Measurements from ENCODE around the gene FOXRED1.
"Not testable (repeated sequence)": the region's sequence is repeated elsewhere in the genome, so short reads cannot be mapped to it uniquely, and the experiment has no call there.

Gene FOXRED1

DNA sequence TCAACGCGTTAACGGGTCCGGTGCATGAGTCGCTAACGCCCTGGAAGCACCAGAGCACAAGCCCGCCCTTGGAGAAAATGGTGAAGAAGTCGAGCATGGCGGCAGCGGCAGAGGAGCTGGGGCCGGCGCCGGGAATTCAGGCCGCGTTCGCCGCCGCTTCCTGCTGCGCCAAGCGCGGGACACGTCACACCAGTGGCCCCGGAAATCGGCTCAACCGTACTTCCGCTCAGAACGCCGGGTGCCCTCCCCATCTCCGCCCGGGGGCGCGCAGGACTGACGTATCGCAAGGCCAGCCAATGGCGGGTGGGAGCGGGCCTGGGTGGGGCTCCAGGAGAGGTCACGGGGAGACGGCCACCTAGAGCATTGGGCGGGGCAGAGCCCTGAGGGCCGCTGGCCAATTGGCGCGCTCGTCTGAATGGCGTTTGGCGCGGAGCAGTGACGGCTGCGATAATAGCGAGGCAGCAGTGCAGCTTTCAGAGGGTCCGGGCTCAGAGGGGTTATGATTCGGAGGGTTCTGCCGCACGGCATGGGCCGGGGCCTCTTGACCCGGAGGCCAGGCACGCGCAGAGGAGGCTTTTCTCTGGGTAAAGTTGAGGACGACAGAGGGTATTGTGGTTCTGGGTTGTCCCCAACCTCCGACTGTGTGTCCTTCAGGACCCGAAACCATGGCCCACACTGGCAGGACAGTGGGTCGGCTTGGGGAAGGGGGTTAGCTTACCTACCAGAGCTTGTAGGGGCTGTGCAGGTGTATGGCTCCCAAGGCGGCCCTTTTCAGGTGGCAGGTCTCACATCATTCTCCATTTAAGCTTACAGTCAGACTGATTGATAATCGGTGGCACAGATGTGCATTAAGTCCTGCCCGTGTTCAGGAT is at the start of gene FOXRED1, which contains the start of gene SRPRA:
FOXRED1 (plus strand) TSS at position 447 of the 872 bp plus-strand sequence; CDS start at position 500, 53 bp downstream.
SRPRA (minus strand) TSS at position 188 of the 872 bp plus-strand sequence; CDS start at position 97, 91 bp downstream.
- DNase-seq (ENCODE audit: low spot score), result peak; percentile 99

DNA sequence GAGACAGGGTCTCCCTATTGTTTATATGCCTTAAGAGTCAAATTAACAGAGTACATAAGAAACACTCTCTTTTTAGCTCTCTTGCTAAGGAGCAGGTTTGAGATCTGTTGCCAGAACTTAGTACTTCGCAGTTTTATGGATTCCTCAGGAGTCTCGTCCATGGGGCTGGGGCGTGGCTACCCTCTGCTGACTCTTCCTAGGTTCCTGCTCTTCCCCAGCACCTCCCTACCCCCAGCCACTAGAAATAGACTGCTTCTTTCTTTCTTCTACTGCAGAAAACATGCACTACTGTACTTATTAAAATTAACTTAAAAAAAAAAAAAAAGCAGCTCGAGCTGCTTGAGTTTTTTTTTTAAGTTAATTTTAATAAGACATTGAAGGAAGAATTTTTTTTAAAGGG is 49.4 kb upstream of the FOXRED1 start:
- DNase-seq (ENCODE audit: low spot score), result no peak

DNA sequence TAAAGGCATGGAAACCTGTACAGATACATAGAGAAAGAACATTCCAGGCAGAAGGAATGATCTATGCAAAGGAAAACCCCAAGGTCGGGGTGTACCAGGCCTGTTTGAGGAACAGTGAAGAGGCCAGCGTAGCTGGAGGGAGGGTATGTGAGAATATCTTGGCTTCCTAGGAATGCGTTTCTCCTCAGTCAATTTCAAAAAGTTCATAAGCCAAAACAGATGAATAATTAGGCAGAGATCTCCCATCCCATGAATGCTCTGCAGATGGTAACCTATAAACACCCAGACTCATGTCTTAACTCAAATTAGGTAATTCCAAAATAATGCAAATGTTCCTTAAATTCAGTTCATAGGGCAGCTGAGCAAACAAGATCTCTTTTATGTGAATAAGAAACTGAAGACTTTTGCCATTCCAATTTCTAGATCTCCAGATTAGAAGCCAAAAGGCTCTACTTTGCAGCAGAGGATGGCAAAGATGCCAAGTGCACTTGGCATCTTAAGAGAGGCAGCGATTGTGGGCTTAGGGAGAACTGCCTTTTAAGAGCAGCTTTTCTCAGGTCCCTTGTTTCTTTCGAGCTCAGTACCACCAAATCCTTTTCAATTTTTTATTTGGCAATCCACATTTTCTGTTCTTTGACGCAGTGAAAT is 44.2 kb upstream of the FOXRED1 start:
- DNase-seq (ENCODE audit: low spot score), result no peak

DNA sequence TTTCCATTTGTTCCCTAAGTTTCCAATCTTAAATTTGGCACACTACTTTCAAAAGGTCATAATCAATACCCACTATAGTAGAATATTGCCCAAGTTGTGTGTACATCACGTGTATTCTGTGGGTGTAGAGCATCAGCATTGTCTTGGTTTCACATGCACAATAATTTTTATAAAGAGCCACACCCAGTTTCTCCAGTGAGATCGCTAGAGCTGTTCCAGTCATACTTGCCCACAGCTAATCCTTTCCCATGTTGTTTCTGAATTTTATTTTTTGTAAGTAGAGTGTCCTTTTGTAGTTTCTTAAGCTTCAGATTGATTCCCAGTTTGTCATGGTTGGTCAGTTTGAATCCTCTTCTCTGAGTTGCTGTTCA is 43.7 kb upstream of the FOXRED1 start:
- DNase-seq (ENCODE audit: low spot score), result no peak

DNA sequence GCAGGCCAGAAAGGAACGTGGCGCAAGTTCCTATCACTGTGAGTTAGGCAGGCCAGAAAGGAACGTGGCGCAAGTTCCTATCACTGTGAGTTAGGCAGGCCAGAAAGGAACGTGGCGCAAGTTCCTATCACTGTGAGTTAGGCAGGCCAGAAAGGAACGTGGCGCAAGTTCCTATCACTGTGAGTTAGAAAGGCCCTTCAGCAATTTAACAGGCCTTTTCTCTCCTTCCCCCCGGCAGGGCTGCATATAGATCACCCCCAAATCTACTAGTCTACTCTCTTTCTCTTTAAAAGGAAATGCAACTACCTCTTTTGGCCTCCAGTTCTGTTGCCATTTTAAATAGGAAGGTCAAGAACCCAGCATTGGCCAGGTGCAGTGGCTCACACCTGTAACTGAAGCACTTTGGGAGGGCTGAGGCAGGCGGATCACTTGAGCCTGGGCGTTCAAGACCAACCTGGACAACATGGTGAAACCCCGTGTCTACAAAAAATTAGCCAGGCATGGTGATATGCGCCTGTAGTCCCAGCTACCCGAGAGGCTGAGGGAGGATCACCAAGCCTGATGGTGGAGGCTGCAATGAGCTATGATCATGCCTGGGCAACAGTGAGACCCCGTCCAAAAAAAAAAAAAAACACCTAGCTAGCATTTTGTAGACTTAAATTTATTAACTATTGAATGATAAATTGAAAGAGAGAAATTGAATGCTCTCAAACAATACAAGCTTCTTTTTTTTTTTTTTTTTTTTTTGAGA is 42.4 kb upstream of the FOXRED1 start:
- DNase-seq (ENCODE audit: low spot score), result no peak

DNA sequence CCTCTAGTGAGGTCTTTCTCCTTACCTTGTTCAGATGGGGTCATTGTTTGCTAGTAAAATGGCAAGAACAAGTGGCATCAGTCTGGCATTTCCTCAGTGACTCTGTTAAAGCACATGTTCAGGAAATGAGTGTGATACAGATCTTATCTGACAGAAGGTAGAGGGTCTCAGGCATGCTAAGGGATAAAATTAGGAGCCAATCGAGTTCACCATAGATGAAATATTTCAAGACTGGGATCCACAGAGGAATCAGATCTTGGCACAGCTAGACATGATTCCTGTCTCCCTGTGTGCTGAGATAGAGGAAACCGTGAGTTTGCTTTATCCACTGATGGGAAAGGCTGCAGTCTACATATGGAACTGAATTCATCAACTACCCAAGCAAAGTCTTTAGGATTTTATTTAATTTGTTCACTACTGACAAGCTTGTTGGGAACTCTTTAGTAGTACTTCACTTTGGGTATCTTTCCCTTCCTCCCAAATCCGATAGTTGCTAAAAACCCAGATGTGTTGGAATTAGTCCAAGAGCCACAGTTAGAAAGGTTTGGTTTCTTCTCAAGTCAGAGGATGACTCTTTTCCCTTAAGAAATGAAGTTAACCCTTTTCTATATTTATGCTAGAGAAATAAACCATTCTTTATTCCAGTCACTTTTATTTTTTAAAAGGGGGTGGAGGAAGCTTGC is 39.0 kb upstream of the FOXRED1 start:
- DNase-seq (ENCODE audit: low spot score), result no peak

DNA sequence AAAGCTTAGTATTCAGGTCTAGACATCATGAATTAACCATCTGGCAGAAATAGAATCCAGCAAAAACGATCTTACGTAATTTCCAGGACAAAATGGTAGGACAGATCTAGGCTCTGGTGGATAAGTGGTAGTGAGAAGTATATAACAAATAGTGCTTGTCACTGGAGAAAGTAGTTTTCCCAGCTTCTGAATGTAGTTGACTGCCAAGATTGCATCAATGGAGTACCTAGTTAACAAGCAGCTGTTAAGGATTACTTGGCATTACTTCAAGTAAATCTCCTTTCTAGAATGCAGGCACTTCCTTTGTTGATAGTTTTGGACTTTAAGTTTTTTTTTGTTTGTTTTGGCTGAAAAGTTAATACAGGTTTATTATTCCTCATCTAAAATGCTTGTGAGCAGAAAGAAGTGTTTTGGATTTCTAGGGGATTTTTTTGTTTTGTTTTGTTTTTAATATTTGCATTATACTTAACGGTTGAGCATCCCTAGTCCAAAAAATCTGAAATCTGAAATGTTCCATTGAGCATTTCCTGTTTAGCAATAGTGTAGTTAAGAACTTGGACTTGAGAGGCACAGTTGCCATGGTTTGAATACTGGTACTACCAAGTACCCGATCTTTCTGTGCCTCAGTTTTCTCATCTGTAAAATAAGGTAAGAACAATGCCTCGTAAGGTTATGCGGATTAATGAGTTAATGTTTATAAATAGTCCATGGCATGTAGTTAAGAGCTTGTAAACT is 37.1 kb upstream of the FOXRED1 start:
- DNase-seq (ENCODE audit: low spot score), result no peak

DNA sequence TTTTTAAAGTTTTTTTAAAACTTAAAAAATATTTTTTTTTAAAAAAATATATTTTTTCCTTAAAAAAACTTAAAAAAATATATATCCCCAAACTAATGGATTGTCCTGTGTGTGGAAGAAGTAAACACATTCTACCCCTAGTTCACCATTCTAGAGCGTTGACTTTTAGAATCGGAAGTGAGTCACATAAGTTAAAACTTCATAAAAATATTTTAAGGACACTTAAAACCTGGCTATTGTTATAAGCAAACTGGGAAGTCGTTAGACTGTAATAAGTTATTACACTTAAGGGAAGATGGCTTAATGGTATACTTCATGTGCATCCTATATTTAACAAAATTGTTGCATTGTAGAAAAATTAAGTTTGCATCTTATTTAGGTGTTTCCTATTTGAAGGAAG is 36.3 kb upstream of the FOXRED1 start:
- DNase-seq (ENCODE audit: low spot score), result no peak

DNA sequence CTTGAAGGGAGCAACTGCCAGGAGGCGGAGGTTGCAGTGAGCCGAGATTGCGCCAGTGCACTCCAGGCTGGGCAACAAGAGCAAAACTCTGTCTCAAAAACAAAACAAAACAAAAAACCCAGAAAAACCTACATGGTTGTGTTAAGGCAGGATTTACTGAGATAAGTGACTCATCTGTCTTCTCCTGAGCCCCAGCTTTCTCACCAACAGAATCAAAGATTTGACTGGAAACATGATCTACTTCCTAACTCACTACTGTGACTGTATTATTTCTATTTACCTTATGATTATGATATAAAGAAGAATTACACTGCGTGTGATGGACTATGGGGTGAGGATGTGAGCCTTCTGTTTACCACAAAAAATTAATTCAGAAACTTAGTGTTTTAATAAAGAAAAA is 35.6 kb upstream of the FOXRED1 start:
- no peak for DNase-seq (ENCODE audit: low spot score)

DNA sequence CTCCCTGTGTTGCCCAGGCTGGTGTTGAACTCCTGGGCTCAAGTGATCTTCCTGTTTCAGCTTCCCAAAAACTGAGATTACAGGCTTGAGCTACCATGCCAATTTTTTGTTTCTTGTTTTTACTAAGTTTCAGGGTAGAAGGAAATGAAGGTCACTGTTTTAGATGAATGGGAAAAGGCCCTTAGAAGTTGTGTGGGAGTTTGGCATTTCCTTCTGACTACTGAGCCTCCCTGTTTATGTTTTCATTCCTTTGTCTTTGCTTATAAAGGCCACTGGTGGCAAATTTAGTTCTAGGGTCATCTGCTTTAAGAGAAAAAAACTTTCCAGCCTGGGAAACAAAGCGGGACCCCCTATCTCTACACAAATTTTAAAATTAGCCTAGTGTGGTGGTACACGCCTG is 22.3 kb upstream of the FOXRED1 start:
- DNase-seq (ENCODE audit: low spot score), result no peak

DNA sequence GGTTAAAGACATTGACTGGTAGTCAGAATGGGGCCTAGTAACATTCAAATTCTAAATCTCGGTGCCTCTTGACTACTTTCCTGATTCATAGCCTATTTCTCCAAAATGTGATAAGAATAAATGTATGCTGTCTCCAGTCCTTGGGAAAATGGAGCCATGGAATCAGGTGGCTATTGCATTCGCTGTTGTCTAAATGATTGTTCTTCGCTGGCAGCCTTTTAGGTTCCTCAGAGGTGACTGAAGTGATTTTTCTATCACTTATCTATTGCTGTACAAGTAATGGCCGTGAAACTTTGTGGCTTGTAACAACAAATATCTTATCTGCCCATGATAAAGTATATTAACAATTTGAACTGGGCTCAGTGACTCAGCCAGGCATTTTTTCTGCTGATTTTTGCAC is 15.7 kb upstream of the FOXRED1 start:
- no peak for DNase-seq (ENCODE audit: low spot score)

DNA sequence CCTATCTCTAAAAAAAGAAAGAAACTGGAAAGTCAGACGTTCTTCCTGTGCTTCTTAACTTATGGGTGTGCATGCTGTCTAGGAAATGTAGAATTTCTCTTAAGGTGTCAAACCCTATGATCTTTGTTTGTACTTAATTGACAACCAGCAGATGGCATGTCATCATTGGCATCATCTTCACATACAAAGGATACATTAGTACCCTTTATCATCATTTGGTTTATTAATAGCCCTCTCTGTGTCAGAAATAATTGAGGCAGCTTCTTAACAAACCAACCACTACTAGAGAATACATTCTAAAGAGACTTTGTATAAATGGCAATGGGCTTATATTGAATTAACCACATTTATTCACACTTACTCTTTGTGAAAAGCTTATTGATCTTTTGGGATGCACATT is 14.1 kb upstream of the FOXRED1 start:
- DNase-seq (ENCODE audit: low spot score), result no peak

DNA sequence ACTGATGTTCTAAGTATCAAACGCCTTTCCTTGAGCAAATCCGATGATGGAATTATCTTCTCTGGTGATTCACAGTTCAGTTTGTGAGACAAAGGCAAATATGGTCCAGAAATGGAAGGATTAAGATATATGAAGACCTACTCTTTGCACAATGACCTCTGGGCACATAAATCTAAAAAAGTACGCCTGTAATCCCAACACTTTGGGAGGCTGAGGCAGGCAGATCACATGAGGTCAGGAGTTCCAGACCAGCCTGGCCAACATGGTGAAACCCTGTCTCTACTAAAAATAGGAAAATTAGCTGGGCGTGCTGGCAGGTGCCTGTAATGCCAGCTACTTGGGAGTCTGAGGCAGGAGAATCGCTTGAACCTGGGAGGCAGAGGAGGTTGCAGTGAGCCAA is 13.4 kb upstream of the FOXRED1 start:
- not testable (repeated sequence) for DNase-seq (ENCODE audit: low spot score)

DNA sequence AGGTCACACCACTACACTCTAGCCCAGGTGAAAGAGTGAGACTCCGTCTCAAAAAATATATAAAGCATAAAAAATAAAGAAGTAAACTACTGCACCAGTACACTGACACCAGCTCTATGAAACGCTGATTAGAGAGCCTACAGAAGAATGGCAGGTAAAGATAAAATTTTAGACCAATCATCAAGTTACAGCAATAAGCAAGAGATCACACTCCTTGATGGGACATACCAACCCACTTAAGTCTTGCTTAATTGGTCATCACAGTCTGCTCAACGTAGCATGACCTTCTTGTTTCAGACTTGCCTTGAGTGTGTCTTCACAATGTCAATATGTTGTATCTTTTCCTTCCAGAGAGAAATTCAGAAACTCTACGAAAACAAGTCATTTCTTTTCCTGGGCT is 12.7 kb upstream of the FOXRED1 start:
- no peak for DNase-seq (ENCODE audit: low spot score)

DNA sequence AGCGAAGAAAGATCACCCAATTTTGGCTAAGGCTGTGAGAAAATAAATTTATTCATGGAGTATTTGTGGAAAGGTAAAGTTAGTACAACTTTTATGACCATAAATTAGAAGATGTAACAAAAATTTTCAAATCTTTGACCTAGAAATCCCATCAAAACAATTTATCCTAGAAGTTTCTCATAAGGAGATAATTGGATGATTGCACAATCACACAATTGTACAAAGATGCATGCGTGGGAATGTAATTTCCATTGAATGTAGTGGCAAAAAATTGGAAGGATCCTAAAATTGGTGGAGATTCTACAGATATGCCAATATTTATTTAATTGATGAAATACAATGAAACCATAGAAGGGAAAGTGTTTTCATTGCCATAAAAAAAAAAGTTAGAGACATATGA is 11.8 kb upstream of the FOXRED1 start:
- DNase-seq (ENCODE audit: low spot score), result no peak

DNA sequence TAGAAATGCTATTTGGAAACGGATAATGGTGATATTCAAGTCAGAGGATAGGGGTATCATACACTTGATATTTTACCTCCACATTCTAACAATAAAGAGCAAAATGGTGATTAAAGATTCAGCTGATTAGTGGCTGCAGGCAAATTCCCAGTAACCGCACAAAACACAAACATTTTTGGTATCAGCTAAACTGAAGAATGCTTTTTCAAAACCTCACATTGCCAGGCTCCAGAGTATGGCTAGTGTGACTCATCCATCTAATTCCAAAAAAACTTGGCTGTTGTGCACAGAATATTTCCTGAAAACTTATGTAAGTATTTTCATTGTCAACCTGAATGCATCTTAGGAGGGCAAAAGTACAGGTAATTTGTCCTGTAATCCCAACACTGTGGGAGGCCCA is 11.2 kb upstream of the FOXRED1 start:
- no peak for DNase-seq (ENCODE audit: low spot score)

DNA sequence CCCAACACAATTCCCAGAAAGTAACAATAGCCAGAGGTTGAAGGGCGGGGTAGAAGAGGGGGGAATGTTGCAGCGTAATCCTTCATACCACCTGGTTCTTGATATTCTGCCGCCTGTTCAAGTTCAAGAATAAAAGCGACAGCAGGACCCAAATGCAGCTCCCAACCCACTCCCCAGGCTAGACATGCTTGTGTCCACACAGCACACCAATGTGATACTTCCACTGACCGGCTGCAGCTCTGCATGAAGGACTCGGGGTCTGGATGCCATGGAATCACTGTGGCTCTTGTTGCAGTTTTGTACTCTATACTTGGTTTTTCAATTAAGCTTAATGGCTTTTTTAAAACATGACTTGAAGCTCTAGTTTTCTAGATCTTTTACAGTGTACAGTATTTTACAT is 6.7 kb upstream of the FOXRED1 start:
- no peak for DNase-seq (ENCODE audit: low spot score)

DNA sequence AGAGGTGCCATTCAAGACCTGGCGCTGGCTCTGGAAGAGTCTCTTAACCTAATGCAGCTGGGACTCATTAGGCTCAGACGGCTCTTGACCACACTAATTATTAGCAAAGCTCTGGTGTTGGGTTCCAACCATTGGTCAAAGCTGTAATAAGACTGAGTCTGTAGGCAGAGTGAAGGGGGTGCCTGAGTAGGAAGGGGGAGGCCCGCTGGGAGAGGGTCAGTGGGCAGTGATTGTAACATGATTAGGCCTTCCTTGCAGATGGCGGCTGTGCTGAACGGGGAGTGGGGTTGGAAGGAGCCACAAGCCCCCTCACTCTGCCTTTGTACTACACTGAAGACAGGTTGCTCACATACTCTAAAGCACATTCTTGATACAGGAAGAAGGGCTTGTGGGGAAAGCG is 5.5 kb upstream of the FOXRED1 start:
- no peak for DNase-seq (ENCODE audit: low spot score)

DNA sequence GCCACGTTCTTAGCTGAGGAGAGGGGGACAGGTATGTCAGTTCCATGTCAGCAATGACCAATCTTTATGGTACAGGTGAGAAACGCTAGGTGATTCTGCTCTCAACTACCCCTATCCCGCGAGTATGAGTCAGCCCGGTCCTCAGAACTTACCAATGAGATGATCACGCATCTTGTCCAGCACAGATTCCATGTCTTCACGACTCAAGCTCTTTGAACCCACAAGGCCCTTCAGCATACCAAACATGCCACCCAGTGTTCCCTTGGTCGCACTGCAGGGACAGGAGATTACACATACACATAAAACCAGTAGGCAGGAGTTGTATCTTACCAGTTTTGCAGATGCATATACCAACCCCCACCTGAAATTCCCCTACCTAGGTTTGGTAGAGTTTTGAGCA is 3.1 kb upstream of the FOXRED1 start:
- DNase-seq (ENCODE audit: low spot score), result no peak

DNA sequence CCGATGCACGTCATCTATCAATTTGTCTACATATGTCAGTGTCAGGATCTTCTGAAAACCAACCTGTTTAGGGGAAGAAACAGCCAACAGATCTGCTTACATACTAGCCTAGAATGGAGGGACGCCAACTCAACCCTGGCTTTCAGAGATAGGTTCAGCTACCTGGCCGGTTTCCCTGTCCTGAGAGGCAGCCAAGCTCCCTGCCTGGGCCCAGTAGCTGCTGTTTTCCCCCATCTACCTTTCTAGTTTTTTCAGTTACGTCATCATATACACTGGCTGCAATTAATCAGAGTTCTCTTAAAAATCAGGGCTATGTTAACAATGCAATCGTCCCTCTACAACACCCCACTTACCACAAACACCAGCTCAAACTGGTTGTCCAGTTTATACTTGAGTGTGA is 1.3 kb upstream of the FOXRED1 start:
- DNase-seq (ENCODE audit: low spot score), result no peak

DNA sequence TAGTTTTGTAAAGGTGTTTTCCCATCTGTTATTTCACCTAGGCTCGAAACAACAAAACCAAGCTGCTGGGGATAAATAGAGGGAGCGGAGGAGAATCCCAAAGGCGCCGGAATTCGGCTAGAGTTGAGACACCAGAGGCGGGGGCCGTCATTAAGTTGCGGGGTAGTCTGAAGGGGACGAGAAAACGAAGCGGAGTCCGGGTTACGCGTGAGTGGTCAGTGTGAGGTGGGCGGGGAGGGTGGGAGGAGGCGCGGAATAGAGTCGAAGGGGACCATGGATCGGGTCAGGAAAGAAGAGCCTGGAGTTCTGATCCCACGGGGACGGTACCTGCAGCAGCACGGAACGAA is 620 bp upstream of the FOXRED1 start:
- no peak for DNase-seq (ENCODE audit: low spot score)

DNA sequence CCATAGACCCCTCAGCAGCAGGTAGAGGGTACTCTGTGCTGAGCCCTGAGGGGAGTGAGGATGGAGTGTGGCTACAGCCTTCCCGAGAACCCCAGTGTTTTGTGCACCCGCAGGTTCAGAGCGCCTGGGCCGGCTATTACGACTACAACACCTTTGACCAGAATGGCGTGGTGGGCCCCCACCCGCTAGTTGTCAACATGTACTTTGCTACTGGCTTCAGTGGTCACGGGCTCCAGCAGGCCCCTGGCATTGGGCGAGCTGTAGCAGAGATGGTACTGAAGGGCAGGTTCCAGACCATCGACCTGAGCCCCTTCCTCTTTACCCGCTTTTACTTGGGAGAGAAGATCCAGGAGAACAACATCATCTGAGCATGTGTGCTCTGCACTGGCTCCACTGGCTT is 8.4 kb downstream of the FOXRED1 start:
- no peak for DNase-seq (ENCODE audit: low spot score)

Data from CD4-positive, alpha-beta T cell treated with Interleukin-2 at 100 ng/mL for 4 hours (primary cell).